Heart right ventricle (tissue), 16 donors: ENCODE data around the gene MMP24OS. TPM values are rescaled to one million over a fixed set of nuclear protein-coding genes. Genes with fewer than 3 reads are reported as not detected.

Source experiments
- ATAC-seq, 8 donors: fragments of 200-7000 bp; cut with Tn5 transposase; one replicate each; pipeline ENCODE4 v1.9.1; 2020; ENCODE audit warnings: mild to moderate bottlenecking in 8 of 8, moderate library complexity in 8 of 8, moderate number of reproducible peaks in 1 of 8
- DNase-seq, 2 donors: peaks; one replicate each; pipeline ENCODE4 v3.0.0-alpha.2; 2020
- H3K27ac ChIP-seq, 10 donors: fragments of 200-600 bp; sonication (generic) in 2 of 10; one replicate each; pipeline versions ENCODE4 v1.5.0 to v1.8.0; 2020 to 2022; ENCODE audit warnings: mild to moderate bottlenecking in 3 of 10
- H3K27me3 ChIP-seq, 7 donors: fragments of 200-600 bp; one replicate each; pipeline ENCODE4 v1.8.0; 2021 to 2022; ENCODE audit warnings: mild to moderate bottlenecking in 2 of 7
- H3K36me3 ChIP-seq, 9 donors: fragments of 200-600 bp; sonication (generic) in 1 of 9; one replicate each; pipeline versions ENCODE4 v1.5.0 to v1.8.0; 2020 to 2022; ENCODE audit warnings: mild to moderate bottlenecking in 2 of 9
- H3K4me1 ChIP-seq, 9 donors: fragments of 200-600 bp; sonication (generic) in 1 of 9; one replicate each; pipeline versions ENCODE4 v1.5.0 to v1.8.0; 2020 to 2022; ENCODE audit warnings: mild to moderate bottlenecking in 4 of 9
- H3K4me3 ChIP-seq, 10 donors: fragments of 200-600 bp; sonication (generic) in 2 of 10; one replicate each; pipeline versions ENCODE4 v1.5.0 to v1.8.0; 2020 to 2022; ENCODE audit warnings: mild to moderate bottlenecking in 7 of 10, moderate library complexity in 2 of 10
- H3K9me3 ChIP-seq, 11 donors: fragments of 200-600 bp in 10 of 11; sonication (generic) in 2 of 11; one replicate each; pipeline versions ENCODE4 v1.5.0 to v1.8.0; 2013 to 2022; ENCODE audit warnings: mild to moderate bottlenecking in 2 of 11, control low read depth in 1 of 11, moderate library complexity in 1 of 11
- CTCF ChIP-seq, 9 donors: fragments of 200-600 bp; sonication (generic) in 2 of 9; IDR thresholded peaks; one replicate each; pipeline versions ENCODE4 v1.5.0 to v1.8.0; 2021 to 2022; ENCODE audit warnings: antibody characterized with exemption in 9 of 9, mild to moderate bottlenecking in 5 of 9, moderate library complexity in 1 of 9
- WGBS, 2 donors: extraction: QIAGEN DNeasy Blood & Tissue Kit; methylation state at CpG; one replicate each; pipeline ENCODE4 v1.1.7; 2013; ENCODE audit warnings: inconsistent platforms in 1 of 2; 5-methylcytosine and 5-hydroxymethylcytosine counted together
- intact Hi-C, 10 donors: fragments of 100-400 bp; cut with DNase I; formaldehyde crosslinking; loops; one replicate each; pipeline versions ENCODE4 v1.11.1 to v1.14.2; 2022
- polyA plus RNA-seq, 2 donors: library from polyadenylated mRNA; stranded (reverse); fragments of 200-250 nt; gene quantifications; one replicate each; pipeline ENCODE4 v1.2.3, GENCODE V29; 2013
- total RNA-seq, 10 donors: library from RNA; stranded (reverse); fragmentation: NEBNext Ultra II Directional in 3 of 10; extraction: Animal tissue kit (Norgen Biotek cat#: 25700) in 3 of 10; gene quantifications; one replicate each; pipeline versions ENCODE4 v1.2.1 to v1.2.4, GENCODE V29; 2021 to 2023
- donor health status: Arrhythmogenic right ventricular cardiomyopathy.
- donor health status: ischemic (EF 13 %, LVEDD 7.1; RV severe dilation, severe dysfunction).
- donor health status: healthy with polysubstance abuse.
- donor health status: DM: no; HTN: yes; CAD: no.
- donor health status: DM: no; HTN: no; CAD: no.
- donor health status: ischemic (EF 25% LVEDD 6.9; RV normal size, moderate dysfunction).
- donor health status: ischemic (EF 25% LVEDD 5.7; RV mildly dilated, moderate dysfunction).
- donor health status: healthy.
- donor health status: DM: yes; HTN: yes; CAD: no.
- donor health status: Ischemic cardiomyopathy.
- donor health status: ischemic (EF 35%, LVEDD 5.7; RV mildly dilated, moderate dysfunction).
- donor health status: nonischemic (EF 11% LVEDD 7.7; RV severe dilation, severe dysfunction).
- donor health status: DM: yes; HTN: yes; CAD: no.
- donor health status: PGD.
- donor health status: ischemic (EF 29% LVEDD 5.4; RV normal size, mild dysfunction).
- donor health status: nonischemic (EF 23%, LVEDD 6.1; RV moderate dilation, normal function).

Gene MMP24OS
- total and polyA plus RNA-seq, 12 donors, result 14.4 to 64.1 (median 46.1) TPM

- DNase-seq, result no peak
- H3K27ac ChIP-seq, result no peak overlapping the region
- no peak for TF ChIP-seq CTCF (IDR thresholded peaks at IDR 0.05)
- H3K36me3 ChIP-seq, result no peaks in the 10 kb centered on the region
- intact Hi-C loops, result no loop called here
- peaks cover 0 to 21% (median 15%) of the 10 kb centered on the region in 7 donors for H3K27me3 ChIP-seq
- ATAC-seq, result no peak
- H3K4me1 ChIP-seq, result peaks cover 0 to 8% (median 0%) of the 10 kb centered on the region in 9 donors
- H3K9me3 ChIP-seq, result no peaks in the 10 kb centered on the region
- H3K4me3 ChIP-seq, result no peak overlapping the region
- 46 to 62% methylated on average over 23 of the region's 23 CpGs for WGBS, 2 donors
Observed at GRCh38 chr20:35292504-35293285, 14.8 kb upstream of the MMP24OS start.

GRCh38 chr20:35291654-35292503 is 14.0 kb upstream of the MMP24OS start, which contains the start of gene FAM83C:
Gene FAM83C (minus strand): TSS chr20:35292425. CDS start chr20:35292304, 121 bp downstream.
- no peak within 1 kb of the TSS for H3K4me3 ChIP-seq
- no peaks in the 10 kb centered on the region for H3K9me3 ChIP-seq
- no peaks in the 10 kb centered on the region for H3K36me3 ChIP-seq
- peaks cover 0 to 8% (median 0%) of the 10 kb centered on the region in 9 donors for H3K4me1 ChIP-seq
- peaks cover 0 to 21% (median 15%) of the 10 kb centered on the region in 7 donors for H3K27me3 ChIP-seq
- no peak for DNase-seq
- H3K27ac ChIP-seq, result no peak within 1 kb of the TSS
- ATAC-seq, result no peak
- intact Hi-C loops, result no loop called here
- no peak for TF ChIP-seq CTCF (IDR thresholded peaks at IDR 0.05)
- WGBS, 2 donors, result 77 to 82% methylated on average over 39 to 40 of the region's 40 CpGs

GRCh38 chr20:35290887-35291417 is 13.0 kb upstream of the MMP24OS start:
- H3K9me3 ChIP-seq, result no peaks in the 10 kb centered on the region
- peaks cover 0 to 21% (median 15%) of the 10 kb centered on the region in 7 donors for H3K27me3 ChIP-seq
- TF ChIP-seq CTCF (IDR thresholded peaks at IDR 0.05), result no peak
- H3K4me1 ChIP-seq, result peaks cover 0 to 2% (median 0%) of the 10 kb centered on the region in 9 donors
- H3K36me3 ChIP-seq, result no peaks in the 10 kb centered on the region
- H3K27ac ChIP-seq, result no peak overlapping the region
- H3K4me3 ChIP-seq, result no peak overlapping the region
- ATAC-seq, result no peak
- no peak for DNase-seq
- intact Hi-C loops, result no loop called here
- WGBS, 2 donors, result 84 to 86% methylated on average over 7 of the region's 7 CpGs

- Histone ChIP-seq H3K36me3 (no peaks in the 10 kb centered on the region), H3K4me3 (no peak overlapping the region), H3K27me3 (peaks cover 0 to 21% (median 15%) of the 10 kb centered on the region in 7 donors), H3K27ac (no peak overlapping the region), H3K4me1 (peaks cover 0 to 1% (median 0%) of the 10 kb centered on the region in 9 donors), H3K9me3 (no peaks in the 10 kb centered on the region)
- no peak for TF ChIP-seq CTCF (IDR thresholded peaks at IDR 0.05)
- no peak for ATAC-seq
- DNase-seq, result no peak
- 69 to 73% methylated on average over 7 of the region's 7 CpGs for WGBS, 2 donors
- intact Hi-C loops, result no loop called here
Observed at GRCh38 chr20:35290186-35290886, 12.4 kb upstream of the MMP24OS start.
